ENCODE measurements around the gene DDA1. TPM values are rescaled to one million over a fixed set of nuclear protein-coding genes. Genes with fewer than 3 reads are reported as not detected.

DDA1 gene
- total RNA-seq, 4 donors from 2014 or later, result 15.2 to 37.2 (median 23.9) TPM

- Histone ChIP-seq H3K4me1 (peaks cover 0 to 56% (median 13%) of the 10 kb centered on the region in 4 donors), H3K9me3 (no peaks in the 10 kb centered on the region), H3K36me3 (peaks cover 0 to 5% (median 0%) of the 10 kb centered on the region in 3 donors), H3K27me3 (no peaks in the 10 kb centered on the region), H3K4me3 (peak within 1 kb of the TSS; percentile 53 to 86 (median 74)), H3K27ac (peak within 1 kb of the TSS; percentile 81 to 96 (median 93))
- TF ChIP-seq CTCF (IDR thresholded peaks at IDR 0.05) (peak; percentile 72 to 98 (median 88)), POLR2A (IDR thresholded peaks at IDR 0.05) (peak; percentile 44 to 94)
- peak; percentile 97 to 99 (median 98) for DNase-seq
These were observed 3.7 kb upstream of the DDA1 start, which contains the start of gene MRPL34 for GRCh38 chr19:17305517-17306284. Gene MRPL34 (plus strand): TSS chr19:17305872. CDS start chr19:17305893, 21 bp downstream.

DNA sequence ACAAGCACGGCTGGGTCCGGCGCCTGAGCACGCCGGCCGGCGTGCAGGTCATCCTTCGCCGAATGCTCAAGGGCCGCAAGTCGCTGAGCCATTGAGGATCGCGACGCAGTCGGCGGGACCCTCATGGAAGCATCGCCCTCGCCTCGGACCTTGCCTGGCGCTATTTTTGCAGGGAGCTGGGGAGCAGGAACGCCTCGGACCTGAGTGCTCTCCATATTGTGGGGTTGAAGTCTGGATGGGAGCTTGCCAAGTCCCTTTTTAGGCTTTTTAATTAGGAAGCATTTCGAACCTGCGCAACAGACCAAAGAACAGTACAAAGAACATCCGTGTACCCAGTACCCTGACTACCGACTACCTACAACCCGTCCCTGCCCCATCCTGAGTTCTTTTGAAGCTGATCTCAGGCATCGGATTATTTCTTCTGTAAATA, 3.1 kb upstream of the DDA1 start:
- no peak for DNase-seq
- peaks cover 0 to 62% (median 16%) of the 10 kb centered on the region in 4 donors for H3K4me1 ChIP-seq
- no peak for TF ChIP-seq CTCF (IDR thresholded peaks at IDR 0.05)
- TF ChIP-seq POLR2A (IDR thresholded peaks at IDR 0.05), result no peak
- no peaks in the 10 kb centered on the region for H3K27me3 ChIP-seq
- H3K4me3 ChIP-seq, result peak overlapping the region; percentile 53 to 86 (median 74)
- H3K27ac ChIP-seq, result peak overlapping the region; percentile 81 to 96 (median 93)
- no peaks in the 10 kb centered on the region for H3K9me3 ChIP-seq
- no peaks in the 10 kb centered on the region for H3K36me3 ChIP-seq

DNA sequence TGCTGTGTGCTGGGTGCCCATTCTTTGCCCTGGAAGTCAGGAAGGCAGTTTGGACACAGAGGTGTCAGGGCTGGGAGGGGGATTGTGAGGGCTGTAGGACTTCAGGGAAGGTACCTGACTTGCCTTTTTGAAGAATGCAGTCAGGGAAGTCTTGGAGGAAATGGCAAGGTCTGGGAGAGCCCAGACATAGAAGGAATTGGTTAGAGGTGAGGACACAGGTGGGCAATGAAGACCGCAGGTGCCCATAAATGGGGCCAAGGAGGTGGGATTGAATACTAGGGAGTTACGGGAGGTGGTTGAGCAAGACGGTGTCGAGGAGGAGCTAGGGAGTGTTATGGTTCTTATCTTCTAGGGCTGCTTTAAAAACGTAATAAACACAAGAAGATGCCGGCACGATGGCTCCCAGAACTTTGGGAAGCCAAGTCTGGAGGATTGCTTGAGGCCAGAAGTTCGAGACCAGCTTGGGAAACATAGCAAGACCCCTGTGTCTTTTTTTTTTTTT, 1.4 kb upstream of the DDA1 start:
- H3K4me1 ChIP-seq, result peaks cover 0 to 65% (median 17%) of the 10 kb centered on the region in 4 donors
- no peak overlapping the region for H3K4me3 ChIP-seq
- TF ChIP-seq CTCF (IDR thresholded peaks at IDR 0.05), result no peak
- TF ChIP-seq POLR2A (IDR thresholded peaks at IDR 0.05), result no peak
- peaks cover 0 to 13% (median 0%) of the 10 kb centered on the region in 3 donors for H3K36me3 ChIP-seq
- H3K27me3 ChIP-seq, result no peaks in the 10 kb centered on the region
- H3K27ac ChIP-seq, result no peak overlapping the region
- no peak for DNase-seq
- H3K9me3 ChIP-seq, result no peaks in the 10 kb centered on the region

- H3K27ac ChIP-seq, result peak overlapping the region; percentile 78 to 88 (median 80)
- no peaks in the 10 kb centered on the region for H3K27me3 ChIP-seq
- TF ChIP-seq CTCF (IDR thresholded peaks at IDR 0.05), result no peak
- no peak for TF ChIP-seq POLR2A (IDR thresholded peaks at IDR 0.05)
- peaks cover 0 to 47% (median 14%) of the 10 kb centered on the region in 4 donors for H3K4me1 ChIP-seq
- H3K9me3 ChIP-seq, result no peaks in the 10 kb centered on the region
- H3K4me3 ChIP-seq, result peak overlapping the region; percentile 78 to 94 (median 87)
- DNase-seq, result no peak
- peaks cover 0 to 27% (median 0%) of the 10 kb centered on the region in 3 donors for H3K36me3 ChIP-seq
These were observed 650 bp downstream of the DDA1 start for GRCh38 chr19:17309965-17310461.

GRCh38 chr19:17311455-17312188, 2.3 kb downstream of the DDA1 start:
- no peak for DNase-seq
- Histone ChIP-seq H3K27ac (no peak overlapping the region), H3K4me3 (no peak overlapping the region), H3K27me3 (no peaks in the 10 kb centered on the region), H3K4me1 (peaks cover 0 to 40% (median 10%) of the 10 kb centered on the region in 4 donors), H3K9me3 (no peaks in the 10 kb centered on the region), H3K36me3 (peaks cover 0 to 39% (median 0%) of the 10 kb centered on the region in 3 donors)
- TF ChIP-seq POLR2A (IDR thresholded peaks at IDR 0.05) (no peak), CTCF (IDR thresholded peaks at IDR 0.05) (no peak)
